ENCODE results near the gene OTC. TPM values are rescaled to one million over a fixed set of nuclear protein-coding genes. Genes with fewer than 3 reads are reported as not detected.

The OTC gene
- total RNA-seq, 1 experiment from 2014 or later: not detected

DNA sequence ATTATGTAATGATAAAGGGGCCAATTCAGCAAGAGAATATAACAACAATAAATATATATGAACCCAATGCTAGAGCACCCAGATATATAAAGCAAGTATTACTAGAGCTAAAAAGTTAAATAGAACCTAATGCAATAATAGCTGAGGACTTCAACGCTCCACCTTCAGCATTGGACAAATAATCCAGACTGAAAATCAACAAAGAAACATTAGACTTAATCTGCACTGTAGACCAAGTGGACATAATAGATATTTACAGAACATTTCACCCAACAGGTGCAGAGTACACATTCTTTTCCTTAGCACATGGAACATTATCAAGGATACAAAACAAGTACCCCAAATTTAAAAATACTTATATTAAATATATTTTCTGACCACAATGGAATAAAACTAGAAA, 24.3 kb downstream of the OTC start:
- Histone ChIP-seq H3K79me2 (ENCODE audit: insufficient read depth, low read length) (no peaks in the 10 kb centered on the region), H3K9ac (ENCODE audit: low read length) (no peak overlapping the region), H3K4me3 (replicated peaks in 1 of 2; ENCODE audit: low read depth in 1 of 2, low read length in 2 of 2) (no peak overlapping the region), H2AFZ (ENCODE audit: low read depth, low read length, poor library complexity, severe bottlenecking) (no peak overlapping the region), H4K20me1 (ENCODE audit: insufficient read depth) (no peaks in the 10 kb centered on the region), H3K27me3 (ENCODE audit: insufficient read depth, low read length) (no peaks in the 10 kb centered on the region; the same call in 1 of the 2 replicates), H3K36me3 (ENCODE audit: control insufficient read depth in 1 of 2, insufficient read depth in 2 of 2, low read length in 2 of 2) (no peaks in the 10 kb centered on the region), H3K9me3 (ENCODE audit: control insufficient read depth in 1 of 2, insufficient read depth in 1 of 2, low read depth in 1 of 2, low read length in 2 of 2) (no peaks in the 10 kb centered on the region), H3K9me2 (ENCODE audit: insufficient read depth) (no peaks in the 10 kb centered on the region), H3K4me2 (ENCODE audit: low read length) (no peak overlapping the region), H3K27ac (ENCODE audit: low read depth, low read length) (no peak overlapping the region), H3K4me1 (ENCODE audit: control insufficient read depth in 1 of 2, insufficient read depth in 2 of 2, low read length in 2 of 2) (no peaks in the 10 kb centered on the region)
- ChIA-PET RAD21 (ENCODE audit: low non-redundant PET in 1 of 2, low total read pairs in 2 of 2, uncharacterized antibody in 2 of 2, unreplicated experiment in 2 of 2) (no interaction called here), POLR2A (no interaction called here), CTCF (interaction anchor here (1.2 kb wide), 1 partner anchor 16 kb away, joined by 3 read pairs; no protein-coding TSS in a partner anchor)
- ATAC-seq (no peak), DNase-seq (ENCODE audit: low read depth, low spot score) (no peak)
- TF ChIP-seq FOSL1 (IDR thresholded peaks at IDR 0.05; ENCODE audit: low read depth) (no peak), CEBPB (IDR thresholded peaks at IDR 0.05; ENCODE audit: low read depth) (no peak), ATF3 (IDR thresholded peaks at IDR 0.05) (no peak), POLR2A (IDR thresholded peaks at IDR 0.05; ENCODE audit: borderline replicate concordance, extremely low read depth, insufficient read depth, insufficient read length) (no peak), SRF (IDR thresholded peaks at IDR 0.05; ENCODE audit: low read depth) (no peak), REST (IDR thresholded peaks at IDR 0.05; ENCODE audit: low read depth) (no peak), JUND (IDR thresholded peaks at IDR 0.05) (no peak), ZBTB33 (IDR thresholded peaks at IDR 0.05; ENCODE audit: extremely low read depth, insufficient replicate concordance, low read length) (no peak)
- BruUV-seq (replicated peaks): no TSS peak
- intact Hi-C loops (cut with micrococcal nuclease): no loop called here

Measured in HCT116 (cell line).